Activated T-helper 1 cell treated with anti-CD3 and anti-CD28 coated beads, Interleukin-12 subunit alpha, Interleukin-12 subunit beta, Interleukin-2, Interleukin-4 antibody, amounts not matched to agents 30 ng/mL and 10 ng/mL and 1 ng/mL, durations not matched to agents 14 hours and 24 hours and 36 hours (primary cell): ENCODE measurements around the gene C2CD2L. TPM values are rescaled to one million over a fixed set of nuclear protein-coding genes. Genes with fewer than 3 reads are reported as not detected.
A peak's percentile ranks its signal among the peaks of the same experiment; 100 is the strongest.
"Not testable (repeated sequence)": the region's sequence is repeated elsewhere in the genome, so short reads cannot be mapped to it uniquely, and the experiment has no call there.

ENCODE experiments used
- DNase-seq: peaks from one replicate; pipeline ENCODE4 v3.0.0; 2021; ENCODE audit warnings: low spot score
- H3K27ac Mint-ChIP-seq: one replicate; pipeline ENCODE4 v1.8.0; 2021; ENCODE audit warnings: mild to moderate bottlenecking, mixed read lengths
- H3K27me3 Mint-ChIP-seq: one replicate; pipeline ENCODE4 v1.8.0; 2022; ENCODE audit warnings: mild to moderate bottlenecking, moderate library complexity, mixed read lengths; ENCODE audit not compliant: insufficient read depth
- H3K36me3 Mint-ChIP-seq: one replicate; pipeline ENCODE4 v1.8.0; 2021; ENCODE audit warnings: low read depth, mixed read lengths
- H3K4me1 Mint-ChIP-seq: one replicate; pipeline ENCODE4 v1.8.0; 2021; ENCODE audit warnings: low read depth, mixed read lengths
- H3K4me3 Mint-ChIP-seq: one replicate; pipeline ENCODE4 v1.8.0; 2021; ENCODE audit warnings: mild to moderate bottlenecking, moderate library complexity, mixed read lengths
- H3K9me3 Mint-ChIP-seq: one replicate; pipeline ENCODE4 v1.8.0; 2021; ENCODE audit warnings: mixed read lengths
- intact Hi-C: fragments of 100-400 bp; cut with micrococcal nuclease; formaldehyde crosslinking; loops from one replicate; pipeline ENCODE4 v1.15.1; 2024
- total RNA-seq: library from RNA; stranded (reverse); gene quantifications from 2 replicates; pipeline ENCODE4 v1.2.3, GENCODE V29; 2022

C2CD2L gene
- 35.7 and 38.2 TPM in 2 replicates for total RNA-seq

DNA sequence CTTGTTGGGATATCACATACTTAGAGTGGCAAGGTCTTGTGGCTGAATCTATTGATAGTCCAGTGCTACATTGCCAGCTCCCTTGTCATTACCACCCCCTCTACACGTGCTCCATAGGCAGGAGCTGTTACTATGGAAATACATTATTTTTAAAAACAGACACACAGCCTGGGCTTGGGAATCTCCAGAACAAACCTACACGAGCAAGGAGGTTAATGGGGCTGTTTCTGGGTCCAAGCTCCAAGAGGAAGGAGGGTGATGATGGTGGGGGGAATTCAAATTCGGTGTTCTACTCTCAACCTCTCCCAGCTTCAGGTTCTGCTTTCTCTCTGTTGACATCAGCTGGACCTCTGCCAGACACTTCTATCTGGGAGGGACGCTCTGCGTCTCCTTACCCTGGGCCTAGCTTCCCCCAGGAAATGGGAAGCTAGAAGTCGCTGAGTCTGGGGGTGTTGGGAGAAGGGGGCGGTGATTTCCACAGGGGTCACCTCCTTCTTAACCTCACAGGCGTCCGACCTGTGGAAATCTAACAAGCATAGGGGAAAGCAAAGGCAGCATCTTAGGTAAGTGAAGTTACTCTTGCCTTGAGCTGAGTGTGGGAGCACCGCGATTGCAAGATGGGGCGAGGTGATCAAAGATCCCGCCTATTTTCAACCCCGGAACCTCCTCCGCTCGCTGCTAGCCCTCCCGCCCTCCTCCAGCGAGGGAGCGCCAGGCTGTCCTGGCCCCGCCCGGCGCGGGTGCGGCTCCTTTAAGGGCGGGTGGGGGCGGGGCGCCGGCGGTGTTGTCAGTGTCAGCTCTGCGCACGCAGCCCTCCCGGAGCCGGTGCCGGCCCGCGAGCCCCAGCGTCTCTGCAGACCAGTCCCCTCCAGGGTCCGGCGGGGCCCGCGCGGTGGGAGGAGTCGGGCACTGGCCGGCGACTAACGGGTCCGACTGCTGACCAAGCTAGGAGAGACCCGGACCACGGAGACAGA, at the start of gene C2CD2L:
Gene C2CD2L, plus strand, starts transcription at position 781 of the 974 bp plus-strand sequence. CDS start 398 bp downstream, outside the sequence.
- Mint-ChIP-seq H3K27ac (peak within 1 kb of the TSS; percentile 91), H3K36me3 (peaks cover 11% of the 10 kb centered on the region), H3K27me3 (no peaks in the 10 kb centered on the region), H3K4me3 (peak within 1 kb of the TSS; percentile 95), H3K4me1 (peaks cover 57% of the 10 kb centered on the region), H3K9me3 (no peaks in the 10 kb centered on the region)
- intact Hi-C loops: loop anchor here (1.0 to 2.0 kb wide), 8 partner anchors 8 to 108 kb away; partner anchors contain the start of genes CENATAC, HINFP, HYOU1 and NLRX1
- peak; percentile 87 for DNase-seq

DNA sequence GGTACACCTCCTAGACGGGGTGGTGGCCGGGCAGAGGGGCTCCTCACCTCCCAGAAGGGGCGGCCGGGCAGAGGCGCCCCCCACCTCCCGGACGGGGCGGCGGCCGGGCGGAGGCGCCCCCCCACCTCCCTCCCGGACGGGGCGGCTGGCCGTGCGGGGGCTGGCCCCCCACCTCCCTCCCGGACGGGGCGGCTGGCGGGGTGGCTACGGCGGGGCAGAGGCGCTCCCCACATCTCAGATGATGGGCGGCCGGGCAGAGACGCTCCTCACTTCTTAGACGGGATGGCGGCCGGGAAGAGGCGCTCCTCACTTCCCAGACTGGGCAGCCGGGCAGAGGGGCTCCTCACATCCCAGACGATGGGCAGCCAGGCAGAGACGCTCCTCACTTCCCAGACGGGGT, 48.0 kb upstream of the C2CD2L start:
- H3K9me3 Mint-ChIP-seq, H3K27me3 Mint-ChIP-seq, DNase-seq, H3K27ac Mint-ChIP-seq, intact Hi-C loops: not testable (repeated sequence)
- peaks cover 24% of the 10 kb centered on the region for H3K36me3 Mint-ChIP-seq
- peak overlapping the region; percentile 46 for H3K4me3 Mint-ChIP-seq
- H3K4me1 Mint-ChIP-seq: peaks cover 29% of the 10 kb centered on the region

DNA sequence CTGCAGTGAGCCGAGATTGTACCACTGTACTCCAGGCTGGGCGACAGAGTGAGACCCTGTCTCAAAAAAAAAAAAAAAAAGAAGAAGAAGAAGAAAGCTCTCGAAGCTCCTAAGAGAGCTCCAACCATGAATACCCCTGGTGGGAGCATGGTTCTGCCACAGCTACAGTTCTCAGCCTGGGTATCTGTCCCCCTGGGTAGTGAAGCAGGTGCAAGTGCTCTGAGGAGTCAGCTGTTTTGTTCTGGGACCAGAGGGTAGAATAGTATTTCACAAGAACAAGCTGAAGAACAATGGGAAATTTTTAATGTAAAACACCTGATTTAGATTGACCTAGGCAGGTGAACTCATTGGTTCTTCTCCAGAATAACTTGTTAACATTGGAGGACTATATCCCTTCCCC, 45.9 kb upstream of the C2CD2L start:
- peaks cover 4% of the 10 kb centered on the region for H3K36me3 Mint-ChIP-seq
- intact Hi-C loops: no loop called here
- H3K27ac Mint-ChIP-seq: no peak overlapping the region
- no peak overlapping the region for H3K4me3 Mint-ChIP-seq
- peaks cover 27% of the 10 kb centered on the region for H3K4me1 Mint-ChIP-seq
- no peak for DNase-seq
- no peaks in the 10 kb centered on the region for H3K27me3 Mint-ChIP-seq
- H3K9me3 Mint-ChIP-seq: no peaks in the 10 kb centered on the region

DNA sequence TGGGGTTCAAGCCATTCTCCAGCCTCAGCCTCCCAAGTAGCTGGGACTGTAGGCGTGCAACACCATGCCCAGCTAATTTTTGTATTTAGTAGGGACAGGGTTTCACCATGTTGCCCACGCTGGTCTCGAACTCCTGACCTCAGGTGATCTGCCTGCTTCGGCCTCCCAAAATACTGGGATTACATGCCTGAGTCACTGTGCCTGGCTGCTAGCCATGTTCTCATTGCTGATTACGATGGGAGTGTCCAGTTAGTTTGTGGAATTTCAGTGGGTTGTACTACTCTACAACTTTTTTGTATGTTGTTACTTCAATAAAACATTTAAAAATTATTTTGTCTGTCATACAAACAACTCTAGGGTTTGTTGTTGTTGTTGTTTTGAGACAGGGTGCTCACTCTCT, 44.4 kb upstream of the C2CD2L start:
- no peak for DNase-seq
- no peak overlapping the region for H3K27ac Mint-ChIP-seq
- no peaks in the 10 kb centered on the region for H3K27me3 Mint-ChIP-seq
- peaks cover 6% of the 10 kb centered on the region for H3K36me3 Mint-ChIP-seq
- peaks cover 34% of the 10 kb centered on the region for H3K4me1 Mint-ChIP-seq
- no peak overlapping the region for H3K4me3 Mint-ChIP-seq
- intact Hi-C loops: no loop called here
- H3K9me3 Mint-ChIP-seq: no peaks in the 10 kb centered on the region

DNA sequence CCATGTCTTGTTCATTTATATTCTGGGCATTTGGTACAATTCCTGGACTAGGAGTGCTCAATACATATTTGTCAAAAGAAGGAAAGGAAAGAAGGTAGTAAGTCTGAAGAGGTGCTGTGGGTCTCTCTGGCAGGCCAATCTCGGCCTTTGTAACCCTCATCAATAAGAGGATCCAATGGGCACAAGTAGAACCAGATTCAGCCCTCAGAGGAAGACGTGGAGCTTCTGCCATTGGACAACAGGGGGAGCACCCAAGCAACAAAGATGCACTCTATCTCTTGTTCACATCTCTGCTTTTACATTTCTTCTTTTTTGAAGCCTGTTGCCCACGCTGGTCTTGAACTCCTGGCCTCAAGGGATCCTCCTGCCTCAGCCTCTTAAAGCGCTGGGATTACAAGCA, 41.8 kb upstream of the C2CD2L start:
- peak; percentile 38 for DNase-seq
- peaks cover 2% of the 10 kb centered on the region for H3K27me3 Mint-ChIP-seq
- intact Hi-C loops: loop anchor here (5.0 kb wide), 1 partner anchor 493 kb away; the partner anchor contains the start of gene ARCN1
- no peaks in the 10 kb centered on the region for H3K9me3 Mint-ChIP-seq
- peaks cover 31% of the 10 kb centered on the region for H3K4me1 Mint-ChIP-seq
- no peak overlapping the region for H3K27ac Mint-ChIP-seq
- H3K4me3 Mint-ChIP-seq: peak overlapping the region; percentile 96
- peaks cover 8% of the 10 kb centered on the region for H3K36me3 Mint-ChIP-seq

DNA sequence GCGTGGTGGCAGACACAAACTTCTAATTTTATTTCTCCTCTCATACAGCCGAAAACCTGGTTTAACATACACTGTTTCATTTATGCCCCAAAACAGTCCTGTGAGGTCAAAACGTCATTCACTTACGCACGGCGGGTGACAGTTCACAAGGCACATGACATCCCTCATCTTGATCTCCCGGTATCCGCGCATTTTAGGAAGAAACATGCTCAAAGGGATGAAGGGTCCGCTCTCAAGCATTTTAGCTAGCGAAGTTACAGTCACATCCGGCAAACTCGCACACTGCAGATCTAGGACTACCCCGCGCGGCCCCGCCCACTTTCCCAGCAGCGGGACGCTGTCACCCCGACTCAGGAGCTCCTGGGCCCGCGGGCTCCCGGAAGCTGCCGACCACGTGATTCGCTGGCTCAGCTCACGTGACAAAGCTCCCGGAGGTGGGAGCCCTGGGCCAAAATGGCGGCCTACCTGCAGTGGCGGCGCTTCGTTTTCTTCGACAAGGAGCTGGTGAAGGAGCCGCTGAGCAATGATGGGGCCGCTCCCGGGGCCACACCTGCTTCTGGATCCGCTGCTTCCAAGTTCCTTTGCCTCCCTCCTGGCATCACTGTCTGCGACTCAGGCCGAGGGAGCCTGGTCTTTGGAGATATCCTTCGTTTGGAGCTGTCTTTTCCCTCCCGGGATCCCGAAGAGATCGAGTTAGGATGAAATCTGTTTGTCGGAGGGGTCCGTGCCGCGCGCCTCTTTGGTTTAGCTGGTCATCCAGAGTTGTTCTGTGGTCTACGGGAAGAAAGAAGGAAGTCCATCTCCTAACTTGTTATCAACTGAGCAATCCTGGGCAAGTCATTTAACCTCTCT, 39.5 kb upstream of the C2CD2L start, which contains the start of gene VPS11:
Gene VPS11, plus strand, starts transcription at position 448 of the 852 bp plus-strand sequence. Its CDS starts 6 bp downstream, at position 454.
- intact Hi-C loops: loop anchor here (1.0 to 5.0 kb wide), 13 partner anchors 10 to 495 kb away; partner anchors contain the start of genes ARCN1, HINFP, HMBS and HYOU1

DNA sequence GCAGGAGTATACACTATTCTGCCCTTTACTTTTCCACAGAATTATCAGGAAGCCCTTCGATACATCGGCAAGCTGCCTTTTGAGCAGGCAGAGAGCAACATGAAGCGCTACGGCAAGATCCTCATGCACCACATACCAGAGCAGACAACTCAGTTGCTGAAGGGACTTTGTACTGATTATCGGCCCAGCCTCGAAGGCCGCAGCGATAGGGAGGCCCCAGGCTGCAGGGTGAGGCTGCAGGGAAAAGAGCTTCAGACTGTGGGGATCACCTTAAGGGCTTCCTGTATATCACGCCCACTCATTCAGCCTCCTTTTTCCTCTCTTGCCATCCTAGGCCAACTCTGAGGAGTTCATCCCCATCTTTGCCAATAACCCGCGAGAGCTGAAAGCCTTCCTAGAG, 29.3 kb upstream of the C2CD2L start:
- Mint-ChIP-seq H3K36me3 (peaks cover 38% of the 10 kb centered on the region), H3K9me3 (no peaks in the 10 kb centered on the region), H3K27ac (no peak overlapping the region), H3K4me1 (no peaks in the 10 kb centered on the region), H3K27me3 (no peaks in the 10 kb centered on the region), H3K4me3 (no peak overlapping the region)
- no peak for DNase-seq
- intact Hi-C loops: no loop called here

More for the DNA sequence above, 39.5 kb upstream of the C2CD2L start, which contains the start of gene VPS11:
- Mint-ChIP-seq H3K4me3 (peak within 1 kb of the TSS; percentile 96), H3K27ac (peak within 1 kb of the TSS; percentile 97), H3K4me1 (peaks cover 31% of the 10 kb centered on the region), H3K27me3 (peaks cover 2% of the 10 kb centered on the region), H3K36me3 (peaks cover 13% of the 10 kb centered on the region), H3K9me3 (no peaks in the 10 kb centered on the region)
- DNase-seq: peak; percentile 98

DNA sequence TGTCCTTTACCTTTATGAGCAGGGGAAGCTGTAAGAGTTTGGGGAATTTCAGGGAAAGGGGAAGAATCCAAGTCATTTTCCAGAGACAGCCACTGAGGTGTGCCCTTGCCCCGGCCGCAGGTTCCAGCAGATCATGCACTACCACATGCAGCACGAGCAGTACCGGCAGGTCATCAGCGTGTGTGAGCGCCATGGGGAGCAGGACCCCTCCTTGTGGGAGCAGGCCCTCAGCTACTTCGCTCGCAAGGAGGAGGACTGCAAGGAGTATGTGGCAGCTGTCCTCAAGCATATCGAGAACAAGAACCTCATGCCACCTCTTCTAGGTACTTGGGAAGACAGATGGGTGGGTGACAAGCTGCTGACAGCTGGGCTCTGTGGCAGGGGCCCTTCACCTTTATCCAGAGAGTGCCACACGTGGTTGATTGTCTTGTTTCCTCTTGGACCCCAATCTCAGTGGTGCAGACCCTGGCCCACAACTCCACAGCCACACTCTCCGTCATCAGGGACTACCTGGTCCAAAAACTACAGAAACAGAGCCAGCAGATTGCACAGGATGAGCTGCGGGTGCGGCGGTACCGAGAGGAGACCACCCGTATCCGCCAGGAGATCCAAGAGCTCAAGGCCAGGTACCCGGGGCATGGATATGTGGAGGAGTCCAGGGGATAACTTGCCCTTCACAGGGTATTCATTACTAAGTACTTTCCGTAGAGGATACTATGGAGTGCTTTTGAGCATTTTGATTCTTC, 28.3 kb upstream of the C2CD2L start:
- H3K27me3 Mint-ChIP-seq: no peaks in the 10 kb centered on the region
- intact Hi-C loops: no loop called here

DNA sequence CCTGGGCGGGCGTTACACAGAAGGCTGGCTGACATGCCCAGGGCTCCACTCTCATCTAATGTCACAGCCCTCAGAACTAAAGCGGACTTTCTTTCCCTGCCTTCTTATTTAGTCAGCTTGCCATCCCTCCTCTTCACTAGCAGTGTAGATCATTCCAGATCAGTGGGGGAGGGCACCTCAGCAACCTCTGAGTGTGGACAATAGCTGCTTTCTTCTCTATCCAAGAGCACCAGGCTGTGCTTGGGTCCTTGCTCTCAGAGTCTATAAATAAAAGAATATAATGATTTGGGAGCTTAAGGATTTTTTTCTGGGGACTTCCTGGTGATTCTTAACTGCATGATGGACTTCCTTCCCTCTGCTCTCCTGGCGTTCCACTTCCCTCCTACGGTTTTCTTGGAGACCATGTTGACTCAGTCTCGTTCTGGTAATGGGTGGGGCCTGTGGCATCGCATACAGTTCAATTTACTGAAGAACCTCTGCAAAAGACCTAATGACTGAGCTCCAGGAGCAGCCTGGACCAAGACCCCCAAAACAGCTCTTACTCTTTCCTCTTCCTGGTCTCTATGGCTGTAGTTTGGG, 25.4 kb upstream of the C2CD2L start:
- Mint-ChIP-seq H3K27ac (no peak overlapping the region), H3K36me3 (peaks cover 33% of the 10 kb centered on the region), H3K4me3 (no peak overlapping the region), H3K27me3 (no peaks in the 10 kb centered on the region), H3K9me3 (no peaks in the 10 kb centered on the region), H3K4me1 (peaks cover 15% of the 10 kb centered on the region)
- no peak for DNase-seq
- intact Hi-C loops: no loop called here

More for the DNA sequence above, 28.3 kb upstream of the C2CD2L start:
- Mint-ChIP-seq H3K4me1 (no peaks in the 10 kb centered on the region), H3K27ac (no peak overlapping the region), H3K36me3 (peaks cover 35% of the 10 kb centered on the region), H3K9me3 (no peaks in the 10 kb centered on the region), H3K4me3 (no peak overlapping the region)
- DNase-seq: no peak

DNA sequence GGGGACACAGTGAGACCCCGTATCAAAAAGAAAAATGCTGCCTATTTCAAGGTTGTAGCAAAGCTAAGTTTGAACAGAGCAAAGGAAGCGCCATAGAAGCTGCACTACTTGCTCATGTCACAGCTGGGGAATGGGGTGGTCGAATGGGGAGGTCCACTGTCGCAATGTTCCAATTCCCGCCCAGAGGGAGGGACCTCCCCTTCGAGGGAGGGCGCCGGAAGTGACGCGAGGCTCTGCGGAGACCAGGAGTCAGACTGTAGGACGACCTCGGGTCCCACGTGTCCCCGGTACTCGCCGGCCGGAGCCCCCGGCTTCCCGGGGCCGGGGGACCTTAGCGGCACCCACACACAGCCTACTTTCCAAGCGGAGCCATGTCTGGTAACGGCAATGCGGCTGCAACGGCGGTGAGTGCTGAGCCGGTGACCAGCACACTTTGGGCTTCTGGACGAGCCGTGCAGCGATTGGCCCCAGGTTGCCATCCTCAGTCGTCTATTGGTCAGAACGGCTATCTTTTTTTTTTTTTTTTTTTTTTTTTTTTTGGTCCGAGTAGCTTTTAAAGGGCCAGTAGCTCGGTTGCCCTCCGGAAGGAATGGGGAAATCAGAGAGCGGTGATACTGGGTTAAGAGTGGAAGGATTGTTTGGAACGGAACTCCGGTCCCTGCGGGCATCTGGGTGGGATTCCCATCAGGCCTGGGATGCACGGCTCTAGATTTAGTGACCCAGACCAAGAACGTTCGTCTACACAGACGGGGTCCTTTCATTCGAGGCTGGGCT, 22.3 kb upstream of the C2CD2L start, which contains the start of gene HMBS:
Gene HMBS, plus strand, starts transcription at position 219 of the 774 bp plus-strand sequence. Its CDS starts 153 bp downstream, at position 372.
- DNase-seq: peak; percentile 89
- peaks cover 17% of the 10 kb centered on the region for H3K36me3 Mint-ChIP-seq
- intact Hi-C loops: loop anchor here (1.0 kb wide), 8 partner anchors 10 to 67 kb away; partner anchors contain the start of genes C2CD2L, DPAGT1, HINFP and HYOU1
- peaks cover 39% of the 10 kb centered on the region for H3K4me1 Mint-ChIP-seq
- no peaks in the 10 kb centered on the region for H3K27me3 Mint-ChIP-seq
- H3K27ac Mint-ChIP-seq: peak within 1 kb of the TSS; percentile 92
- H3K9me3 Mint-ChIP-seq: no peaks in the 10 kb centered on the region
- peak within 1 kb of the TSS; percentile 97 for H3K4me3 Mint-ChIP-seq

DNA sequence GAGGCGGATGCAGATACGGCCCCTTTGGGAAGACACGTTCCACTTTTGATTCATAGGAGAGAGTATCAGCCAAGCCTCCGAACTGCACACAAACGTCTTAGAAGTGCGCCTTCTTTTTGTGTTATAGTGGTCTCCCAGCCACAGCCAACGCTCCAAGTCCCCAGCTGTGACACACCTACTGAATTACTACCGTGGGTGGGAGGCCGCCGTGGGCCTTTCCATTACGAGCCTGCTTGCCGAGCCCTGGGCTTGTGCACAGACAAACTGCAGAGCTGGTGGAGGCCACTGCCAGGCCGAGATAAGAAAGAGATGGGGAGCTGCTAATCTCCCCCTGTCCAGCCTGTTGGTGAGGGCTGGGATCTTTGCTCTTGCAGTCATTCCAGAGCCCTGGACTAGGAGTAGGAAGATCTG, 21.7 kb upstream of the C2CD2L start:
- intact Hi-C loops: loop anchor here (1.0 kb wide), 5 partner anchors 10 to 55 kb away; partner anchors contain the start of genes C2CD2L, HINFP, HYOU1 and SLC37A4
- Mint-ChIP-seq H3K27me3 (no peaks in the 10 kb centered on the region), H3K9me3 (no peaks in the 10 kb centered on the region), H3K4me1 (peaks cover 39% of the 10 kb centered on the region), H3K36me3 (peaks cover 20% of the 10 kb centered on the region), H3K27ac (peak overlapping the region; percentile 92), H3K4me3 (peak overlapping the region; percentile 97)
- no peak for DNase-seq
